Measurements from ENCODE around the gene TMTC2.

Gene TMTC2

GRCh38 chr12:82862069-82862841 is 175.5 kb downstream of the TMTC2 start:
- no peak for DNase-seq (ENCODE audit: extremely low read depth, insufficient read length)
- no peak for TF ChIP-seq CTCF (IDR thresholded peaks at IDR 0.05; ENCODE audit: insufficient read depth, low read length, poor library complexity, severe bottlenecking)
- Histone ChIP-seq H3K27me3 (replicated peaks; ENCODE audit: control insufficient read depth, insufficient read depth, low read length) (no peaks in the 10 kb centered on the region), H3K4me3 (replicated peaks; ENCODE audit: low read depth, low read length) (no peak overlapping the region), H3K36me3 (ENCODE audit: control insufficient read depth, insufficient read depth, low read length) (no peaks in the 10 kb centered on the region)

- TF ChIP-seq CTCF (IDR thresholded peaks at IDR 0.05; ENCODE audit: insufficient read depth, low read length, poor library complexity, severe bottlenecking) = no peak
Observed at GRCh38 chr12:82862876-82863649, 176.4 kb downstream of the TMTC2 start.

GRCh38 chr12:82866227-82866775 is 179.6 kb downstream of the TMTC2 start:
- H3K27me3 ChIP-seq (replicated peaks; ENCODE audit: control insufficient read depth, insufficient read depth, low read length) = no peaks in the 10 kb centered on the region
- DNase-seq (ENCODE audit: extremely low read depth, insufficient read length) = no peak
- no peak for TF ChIP-seq CTCF (IDR thresholded peaks at IDR 0.05; ENCODE audit: insufficient read depth, low read length, poor library complexity, severe bottlenecking)
- H3K36me3 ChIP-seq (ENCODE audit: control insufficient read depth, insufficient read depth, low read length) = no peaks in the 10 kb centered on the region
- no peak overlapping the region for H3K4me3 ChIP-seq (replicated peaks; ENCODE audit: low read depth, low read length)

More at GRCh38 chr12:82862876-82863649, 176.4 kb downstream of the TMTC2 start:
- DNase-seq (ENCODE audit: extremely low read depth, insufficient read length) = no peak
- no peaks in the 10 kb centered on the region for H3K27me3 ChIP-seq (replicated peaks; ENCODE audit: control insufficient read depth, insufficient read depth, low read length)
- no peaks in the 10 kb centered on the region for H3K36me3 ChIP-seq (ENCODE audit: control insufficient read depth, insufficient read depth, low read length)
- no peak overlapping the region for H3K4me3 ChIP-seq (replicated peaks; ENCODE audit: low read depth, low read length)

- H3K36me3 ChIP-seq (ENCODE audit: control insufficient read depth, insufficient read depth, low read length) = no peaks in the 10 kb centered on the region
- H3K4me3 ChIP-seq (replicated peaks; ENCODE audit: low read depth, low read length) = no peak overlapping the region
- no peak for DNase-seq (ENCODE audit: extremely low read depth, insufficient read length)
- TF ChIP-seq CTCF (IDR thresholded peaks at IDR 0.05; ENCODE audit: insufficient read depth, low read length, poor library complexity, severe bottlenecking) = no peak
- no peaks in the 10 kb centered on the region for H3K27me3 ChIP-seq (replicated peaks; ENCODE audit: control insufficient read depth, insufficient read depth, low read length)
Observed at GRCh38 chr12:82866946-82867345, 180.2 kb downstream of the TMTC2 start.

- DNase-seq (ENCODE audit: extremely low read depth, insufficient read length) = no peak
- Histone ChIP-seq H3K36me3 (ENCODE audit: control insufficient read depth, insufficient read depth, low read length) (no peaks in the 10 kb centered on the region), H3K4me3 (replicated peaks; ENCODE audit: low read depth, low read length) (no peak overlapping the region), H3K27me3 (replicated peaks; ENCODE audit: control insufficient read depth, insufficient read depth, low read length) (no peaks in the 10 kb centered on the region)
- no peak for TF ChIP-seq CTCF (IDR thresholded peaks at IDR 0.05; ENCODE audit: insufficient read depth, low read length, poor library complexity, severe bottlenecking)
Observed at GRCh38 chr12:82867762-82868500, 181.2 kb downstream of the TMTC2 start.

Measured in GM06990 (cell line).